ENCODE data around the gene SCAANT1. TPM values are rescaled to one million over a fixed set of nuclear protein-coding genes. Genes with fewer than 3 reads are reported as not detected.

SCAANT1 gene
- total and polyA plus RNA-seq, 2 of the 8 experiments (the other 6 are each of a cell fraction or from before 2014, with no cell fraction given) = not detected

- TF ChIP-seq POU5F1 (IDR thresholded peaks at IDR 0.05; ENCODE audit: low read depth, low read length) = no peak
- no peak for TF ChIP-seq RNF2 (IDR thresholded peaks at IDR 0.05; ENCODE audit: borderline replicate concordance, low read depth, low read length, missing control alignments, poor library complexity, severe bottlenecking)
- TF ChIP-seq SP1 (IDR thresholded peaks at IDR 0.05; ENCODE audit: low read depth, low read length) = no peak
- TF ChIP-seq SIX5 (IDR thresholded peaks at IDR 0.05; ENCODE audit: low read depth, low read length) = no peak
- no peak for TF ChIP-seq ATF3 (IDR thresholded peaks at IDR 0.05; ENCODE audit: insufficient read depth, low read depth, low read length)
- no peak for TF ChIP-seq CBX8 (IDR thresholded peaks at IDR 0.05; ENCODE audit: borderline replicate concordance, low read depth, low read length)
- no peak for TF ChIP-seq KDM5A (IDR thresholded peaks at IDR 0.05; ENCODE audit: low read length)
- no peak for TF ChIP-seq KDM4A (IDR thresholded peaks at IDR 0.05; ENCODE audit: low read depth, low read length, severe bottlenecking)
Observed at GRCh38 chr3:63896332-63897030, 15.7 kb downstream of the SCAANT1 start (continued).
